ENCODE data around the gene ZNF33B.
"Not testable (repeated sequence)": the region's sequence is repeated elsewhere in the genome, so short reads cannot be mapped to it uniquely, and the experiment has no call there.

The ZNF33B gene

DNA sequence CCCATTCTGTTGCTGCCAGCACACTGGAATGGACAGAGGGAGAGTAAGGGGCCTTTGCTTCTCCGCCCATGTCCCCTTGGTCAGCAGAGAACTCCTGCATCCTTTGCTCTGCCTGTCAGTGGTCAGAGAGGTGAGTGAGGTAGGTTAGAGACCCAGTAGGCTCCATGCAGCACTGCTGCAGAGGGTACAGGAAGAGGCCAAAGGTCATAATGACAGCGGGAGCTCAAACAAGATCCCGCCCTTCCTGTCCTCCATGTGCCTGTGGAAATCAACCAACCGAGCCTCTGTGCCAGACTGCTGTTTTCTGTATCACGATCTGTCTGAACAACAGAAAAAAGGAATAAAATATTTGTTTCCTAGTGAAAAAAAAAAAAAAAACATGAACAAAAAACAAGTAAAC lies 81.4 kb downstream of the ZNF33B start:
- H3K4me1 ChIP-seq (ENCODE audit: control insufficient read depth in 1 of 2, insufficient read depth in 1 of 2, low read depth in 1 of 2, low read length in 1 of 2), result peaks cover 9 to 13% of the 10 kb centered on the region in 2 experiments
- no peaks in the 10 kb centered on the region for H3K9me3 ChIP-seq
- no peak for TF ChIP-seq CTCF (IDR thresholded peaks at IDR 0.05)

DNA sequence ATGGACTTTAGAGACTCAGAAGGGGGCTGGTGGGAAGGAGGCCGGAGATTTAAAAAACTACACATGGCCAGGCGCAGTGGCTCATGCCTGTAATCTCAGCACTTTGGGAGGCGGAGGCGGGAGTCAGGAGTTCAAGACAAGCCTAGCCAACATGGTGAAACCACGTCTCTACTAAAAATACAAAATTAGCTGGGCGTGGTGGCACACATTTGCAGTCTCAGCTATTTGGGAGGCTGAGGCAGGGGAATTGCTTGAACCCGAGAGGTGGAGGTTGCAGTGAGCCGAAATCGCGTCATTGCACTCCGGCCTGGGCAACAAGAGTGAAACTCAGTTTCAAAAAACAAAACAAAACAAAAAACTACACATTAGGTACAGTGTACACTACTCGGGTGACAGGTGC lies 84.8 kb downstream of the ZNF33B start:
- not testable (repeated sequence) for H3K4me3 ChIP-seq (ENCODE audit: low read depth in 1 of 2, low read length in 1 of 2); H3K9me3 ChIP-seq; H3K36me3 ChIP-seq; H3K27me3 ChIP-seq; H3K27ac ChIP-seq
- peaks cover 15 to 19% of the 10 kb centered on the region in 2 experiments for H3K4me1 ChIP-seq (ENCODE audit: control insufficient read depth in 1 of 2, insufficient read depth in 1 of 2, low read depth in 1 of 2, low read length in 1 of 2)

More for the DNA sequence above, 81.4 kb downstream of the ZNF33B start:
- H3K27ac ChIP-seq, result no peak overlapping the region
- no peak overlapping the region for H3K4me3 ChIP-seq (ENCODE audit: low read depth in 1 of 2, low read length in 1 of 2)
- no peaks in the 10 kb centered on the region for H3K27me3 ChIP-seq
- no peaks in the 10 kb centered on the region for H3K36me3 ChIP-seq

DNA sequence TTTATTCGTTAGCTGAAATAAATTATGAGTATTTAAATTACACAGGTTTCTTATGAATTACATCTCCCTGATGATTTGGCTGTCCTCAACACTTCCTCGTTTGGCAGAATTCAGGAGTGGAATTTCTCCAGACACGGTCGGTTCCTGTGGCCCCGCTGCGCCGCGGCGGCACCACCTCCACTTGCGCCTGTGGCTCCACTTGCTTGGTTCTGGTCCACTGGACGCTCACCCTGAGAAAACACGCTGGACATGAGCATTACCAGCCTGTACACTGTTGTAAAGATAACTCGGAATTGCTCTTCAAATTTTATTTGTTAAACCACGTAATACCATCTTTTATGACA lies 85.3 kb downstream of the ZNF33B start:
- Histone ChIP-seq H3K4me3 (ENCODE audit: low read depth in 1 of 2, low read length in 1 of 2) (peak overlapping the region; percentile 65 to 80), H3K4me1 (ENCODE audit: control insufficient read depth in 1 of 2, insufficient read depth in 1 of 2, low read depth in 1 of 2, low read length in 1 of 2) (peaks cover 15 to 19% of the 10 kb centered on the region in 2 experiments), H3K36me3 (no peaks in the 10 kb centered on the region), H3K9me3 (no peaks in the 10 kb centered on the region), H3K27ac (peak overlapping the region; percentile 64), H3K27me3 (no peaks in the 10 kb centered on the region)
- TF ChIP-seq CTCF (IDR thresholded peaks at IDR 0.05), result no peak

GRCh38 chr10:42552188-42553063 lies 85.9 kb downstream of the ZNF33B start:
- no peaks in the 10 kb centered on the region for H3K36me3 ChIP-seq
- peak overlapping the region; percentile 65 to 80 for H3K4me3 ChIP-seq (ENCODE audit: low read depth in 1 of 2, low read length in 1 of 2)
- H3K27me3 ChIP-seq, result no peaks in the 10 kb centered on the region
- TF ChIP-seq CTCF (IDR thresholded peaks at IDR 0.05), result no peak
- H3K9me3 ChIP-seq, result no peaks in the 10 kb centered on the region
- peak overlapping the region; percentile 64 for H3K27ac ChIP-seq
- peaks cover 15 to 19% of the 10 kb centered on the region in 2 experiments for H3K4me1 ChIP-seq (ENCODE audit: control insufficient read depth in 1 of 2, insufficient read depth in 1 of 2, low read depth in 1 of 2, low read length in 1 of 2)

GRCh38 chr10:42551582-42552187 lies 86.7 kb downstream of the ZNF33B start:
- Histone ChIP-seq H3K27ac (peak overlapping the region; percentile 64), H3K9me3 (no peaks in the 10 kb centered on the region), H3K4me3 (ENCODE audit: low read depth in 1 of 2, low read length in 1 of 2) (peak overlapping the region; percentile 65 to 80), H3K27me3 (no peaks in the 10 kb centered on the region), H3K4me1 (ENCODE audit: control insufficient read depth in 1 of 2, insufficient read depth in 1 of 2, low read depth in 1 of 2, low read length in 1 of 2) (peaks cover 15 to 19% of the 10 kb centered on the region in 2 experiments), H3K36me3 (no peaks in the 10 kb centered on the region)
- TF ChIP-seq CTCF (IDR thresholded peaks at IDR 0.05), result no peak

DNA sequence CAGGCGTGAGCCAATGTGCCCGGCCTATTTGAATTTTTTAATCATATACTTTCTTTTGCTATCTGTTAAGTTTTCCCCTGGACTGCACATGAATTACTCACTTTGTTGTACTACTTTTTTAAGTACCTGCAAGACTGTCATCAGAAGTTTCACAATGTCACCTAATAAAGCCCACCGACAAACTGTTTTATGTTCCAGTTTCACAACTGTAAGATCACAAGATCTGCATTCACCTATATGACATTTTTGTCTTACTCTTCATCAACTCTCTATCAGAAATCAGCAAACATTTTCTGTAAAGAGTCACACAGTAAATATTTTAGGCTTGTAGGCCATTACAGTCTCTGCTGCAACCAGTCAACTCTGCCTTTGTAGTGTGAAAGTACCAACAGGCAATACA lies 88.5 kb downstream of the ZNF33B start:
- Histone ChIP-seq H3K27ac (no peak overlapping the region), H3K36me3 (no peaks in the 10 kb centered on the region), H3K9me3 (no peaks in the 10 kb centered on the region), H3K4me3 (ENCODE audit: low read depth in 1 of 2, low read length in 1 of 2) (no peak overlapping the region), H3K27me3 (no peaks in the 10 kb centered on the region), H3K4me1 (ENCODE audit: control insufficient read depth in 1 of 2, insufficient read depth in 1 of 2, low read depth in 1 of 2, low read length in 1 of 2) (peaks cover 15 to 19% of the 10 kb centered on the region in 2 experiments)
- TF ChIP-seq CTCF (IDR thresholded peaks at IDR 0.05), result no peak
